ACC112 (cell line): Measurements from ENCODE around the gene ZDHHC1.

Experiments used
- H2AFZ ChIP-seq: fragments of 200-600 bp; sonication (generic); one replicate; pipeline ENCODE4 v1.6.0; 2017; ENCODE audit warnings: antibody characterized with exemption, low read length; ENCODE audit not compliant: unreplicated experiment
- H3K27ac ChIP-seq: fragments of 200-600 bp; sonication (generic); 2 replicates; pipeline ENCODE4 v1.5.1; 2014; ENCODE audit warnings: low read depth, mild to moderate bottlenecking, antibody characterized with exemption, low read length, moderate library complexity
- H3K27me3 ChIP-seq: fragments of 200-600 bp; sonication (generic); 2 replicates; pipeline ENCODE4 v1.6.1; 2014; ENCODE audit warnings: mild to moderate bottlenecking, antibody characterized with exemption, low read length, moderate library complexity, mixed read lengths; ENCODE audit not compliant: insufficient read depth
- H3K36me3 ChIP-seq: fragments of 200-600 bp; sonication (generic); 2 replicates; pipeline ENCODE4 v1.6.1; 2016; ENCODE audit warnings: mild to moderate bottlenecking, antibody characterized with exemption, low read length, moderate library complexity, mixed read lengths; ENCODE audit not compliant: insufficient read depth
- H3K4me1 ChIP-seq: fragments of 200-600 bp; sonication (generic); one replicate; pipeline ENCODE4 v1.6.1; 2016; ENCODE audit warnings: low read length, mixed read lengths; ENCODE audit not compliant: insufficient read depth, unreplicated experiment, control insufficient read depth
- H3K4me3 ChIP-seq: fragments of 200-600 bp; sonication (generic); 2 replicates; pipeline ENCODE4 v1.5.1; 2014; ENCODE audit warnings: mild to moderate bottlenecking, low read depth, low read length
- H3K79me2 ChIP-seq: fragments of 200-600 bp; sonication (generic); one replicate; pipeline ENCODE4 v1.6.0; 2016; ENCODE audit warnings: low read length; ENCODE audit not compliant: control insufficient read depth, unreplicated experiment, insufficient read depth

ZDHHC1 gene

GRCh38 chr16:67430977-67431774 lies 14.9 kb upstream of the ZDHHC1 start, which contains the start of gene HSD11B2:
HSD11B2 (plus strand) TSS chr16:67431121; CDS start chr16:67431249, 128 bp downstream.
- Histone ChIP-seq H3K27ac (no peak within 1 kb of the TSS), H3K4me1 (peaks cover 4% of the 10 kb centered on the region), H3K27me3 (peaks cover 20% of the 10 kb centered on the region), H2AFZ (peak within 1 kb of the TSS; percentile 11), H3K4me3 (peak within 1 kb of the TSS; percentile 75), H3K79me2 (no peaks in the 10 kb centered on the region), H3K36me3 (no peaks in the 10 kb centered on the region)

DNA sequence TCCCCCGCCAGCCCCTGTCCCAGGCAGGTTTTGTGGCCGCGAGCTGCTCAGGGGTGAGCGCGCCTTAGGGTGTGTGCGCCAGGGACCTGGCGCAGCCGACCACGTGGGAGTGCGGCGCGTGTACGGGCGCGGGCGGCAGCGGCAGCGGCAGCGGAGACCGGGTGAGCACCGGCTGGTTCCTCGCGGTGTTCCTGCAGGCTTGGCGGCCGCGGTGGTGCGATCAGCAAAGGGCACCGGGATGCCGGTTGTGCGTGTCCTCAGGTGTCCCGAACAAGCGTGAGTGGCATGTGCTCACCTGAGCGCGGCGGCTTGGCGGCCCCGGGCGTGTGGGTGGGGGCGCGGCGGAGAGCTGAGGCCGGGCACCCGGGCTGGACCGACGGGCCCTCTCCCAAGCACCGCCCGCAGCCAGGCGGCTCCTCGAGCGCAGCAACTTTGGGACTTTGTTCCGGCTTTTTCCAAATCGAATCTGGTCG lies 14.3 kb upstream of the ZDHHC1 start:
- no peak overlapping the region for H2AFZ ChIP-seq
- H3K27me3 ChIP-seq: peaks cover 23% of the 10 kb centered on the region
- no peaks in the 10 kb centered on the region for H3K36me3 ChIP-seq
- peak overlapping the region; percentile 60 for H3K4me3 ChIP-seq
- peaks cover 4% of the 10 kb centered on the region for H3K4me1 ChIP-seq
- no peaks in the 10 kb centered on the region for H3K79me2 ChIP-seq
- H3K27ac ChIP-seq: no peak overlapping the region

DNA sequence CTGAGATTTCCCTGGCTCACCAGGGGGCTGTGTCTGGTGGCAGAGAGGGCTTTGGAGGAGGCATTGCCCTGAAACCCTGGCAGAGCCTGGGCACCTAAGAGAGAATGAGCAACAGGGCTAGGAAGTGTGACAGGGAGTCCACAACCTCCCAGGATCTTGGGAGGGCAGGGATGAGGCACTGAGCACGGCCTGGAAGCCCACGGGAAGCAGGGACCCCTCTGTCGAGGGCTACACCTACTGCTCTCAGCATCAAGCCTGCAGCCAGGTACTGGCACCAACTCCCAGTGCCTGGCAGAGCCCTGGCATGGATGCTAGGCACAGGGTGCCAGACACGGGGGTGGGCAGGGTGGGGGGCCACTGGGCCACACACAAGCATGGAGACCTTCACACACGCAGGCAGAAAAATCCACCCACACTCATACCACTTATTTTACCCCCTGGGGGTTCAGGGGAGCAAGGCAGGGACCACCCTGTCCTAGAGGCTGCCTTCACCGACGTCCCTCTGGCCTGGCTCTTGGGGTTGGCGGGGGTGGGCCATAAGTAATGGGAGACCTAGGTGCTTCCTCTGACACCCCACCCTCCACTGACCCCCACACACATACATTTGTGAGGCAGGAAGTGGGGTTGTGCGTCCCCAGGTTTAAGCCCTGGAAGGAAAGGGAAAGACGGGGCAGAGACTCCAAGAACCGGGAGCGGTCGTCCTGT lies 13.7 kb upstream of the ZDHHC1 start:
- Histone ChIP-seq H3K4me1 (peaks cover 4% of the 10 kb centered on the region), H2AFZ (no peak overlapping the region), H3K27me3 (peaks cover 28% of the 10 kb centered on the region), H3K4me3 (peak overlapping the region; percentile 60; the same call in 1 of the 2 replicates), H3K36me3 (no peaks in the 10 kb centered on the region), H3K79me2 (no peaks in the 10 kb centered on the region), H3K27ac (no peak overlapping the region)

DNA sequence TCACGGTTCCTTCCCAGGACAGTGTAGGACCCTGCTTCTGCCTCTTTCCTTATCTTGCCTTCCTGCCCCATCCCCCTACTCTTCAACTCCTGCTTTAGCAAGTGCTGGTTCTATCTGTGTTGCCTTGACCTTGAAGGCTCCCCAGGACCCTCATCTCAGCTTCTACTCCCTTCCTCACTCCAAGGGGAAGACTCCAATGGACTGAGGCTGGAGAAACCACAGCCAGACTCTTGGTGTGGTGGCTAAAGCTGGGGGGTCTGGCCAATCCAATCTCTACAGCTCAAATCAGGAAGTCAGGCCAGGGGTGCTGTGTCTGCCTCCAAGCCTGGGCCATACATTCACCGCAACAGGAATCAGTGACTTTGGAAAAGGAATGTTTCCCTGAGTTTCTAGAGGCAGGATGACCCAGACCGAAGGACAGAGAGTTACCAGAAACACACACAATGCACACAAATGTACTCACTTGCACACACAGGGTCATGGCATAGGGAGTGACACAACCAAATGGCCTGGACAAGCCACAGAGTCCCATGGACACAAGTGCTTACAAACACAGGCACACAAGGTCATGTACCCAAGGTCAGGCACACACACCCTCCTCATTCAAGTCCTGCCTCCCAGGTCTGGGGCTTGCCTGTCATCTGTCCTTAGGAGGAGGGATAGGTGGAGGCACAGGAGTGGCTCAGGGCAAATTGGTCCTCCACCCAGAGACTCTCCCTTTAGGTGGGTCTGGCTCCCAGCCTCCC lies 12.9 kb upstream of the ZDHHC1 start:
- Histone ChIP-seq H3K36me3 (no peaks in the 10 kb centered on the region), H2AFZ (no peak overlapping the region), H3K27me3 (peaks cover 28% of the 10 kb centered on the region), H3K27ac (no peak overlapping the region), H3K4me1 (peaks cover 4% of the 10 kb centered on the region), H3K79me2 (no peaks in the 10 kb centered on the region), H3K4me3 (no peak overlapping the region)

DNA sequence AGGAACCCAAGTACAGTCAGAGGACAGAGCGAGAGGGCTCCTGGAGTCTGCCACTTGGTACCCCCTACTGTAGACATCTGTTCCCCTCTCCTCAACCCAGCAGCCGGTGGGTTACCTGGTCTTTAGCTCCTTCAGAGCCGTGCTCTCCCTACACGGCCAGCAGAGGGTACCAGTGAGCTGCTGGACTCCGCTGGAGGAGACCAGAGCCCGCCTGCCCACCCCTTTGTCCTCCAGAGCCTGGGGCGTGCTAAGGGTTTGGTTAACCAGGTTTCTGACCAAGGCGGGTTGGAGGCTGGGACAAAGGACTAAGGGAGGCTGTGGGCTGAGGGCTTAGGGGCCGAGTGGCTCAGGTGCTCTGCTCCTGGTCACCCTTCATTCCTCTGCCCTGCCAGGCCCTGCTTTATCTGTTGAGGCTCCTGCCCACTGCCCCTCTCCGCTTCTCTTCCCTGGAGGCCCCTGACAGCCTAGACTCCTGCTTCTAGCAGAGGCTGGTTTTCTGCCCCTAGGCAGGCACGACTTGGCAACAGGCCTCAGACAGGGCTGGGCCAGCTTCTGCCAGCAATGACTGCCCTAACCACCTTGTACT lies 12.0 kb upstream of the ZDHHC1 start:
- H3K27me3 ChIP-seq: peaks cover 28% of the 10 kb centered on the region
- H3K79me2 ChIP-seq: no peaks in the 10 kb centered on the region
- no peak overlapping the region for H2AFZ ChIP-seq

DNA sequence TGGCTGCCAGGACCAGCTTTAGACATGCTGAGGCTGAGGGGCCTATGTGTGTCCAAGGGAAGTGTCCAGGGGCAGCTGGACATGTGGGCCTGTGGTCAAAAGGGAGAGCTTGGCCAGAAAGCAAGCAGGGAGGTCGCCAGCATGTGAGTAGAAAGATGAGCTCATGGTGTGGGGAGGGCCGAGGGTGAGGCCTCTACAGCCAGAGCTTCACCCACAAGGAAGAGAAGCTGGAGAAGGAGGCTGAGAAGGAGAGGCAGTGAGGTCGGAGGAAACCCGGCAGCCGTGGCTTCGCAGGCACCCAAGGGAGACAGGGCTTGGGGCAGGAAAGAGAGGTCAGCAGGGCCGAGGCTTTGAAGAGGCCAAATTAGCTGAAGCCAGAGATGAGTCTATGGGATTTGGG lies 10.7 kb upstream of the ZDHHC1 start:
- Histone ChIP-seq H3K27me3 (peaks cover 28% of the 10 kb centered on the region), H3K27ac (no peak overlapping the region), H3K4me3 (no peak overlapping the region), H2AFZ (no peak overlapping the region), H3K79me2 (no peaks in the 10 kb centered on the region), H3K36me3 (no peaks in the 10 kb centered on the region), H3K4me1 (peaks cover 4% of the 10 kb centered on the region)

More for the DNA sequence above, 12.0 kb upstream of the ZDHHC1 start:
- no peak overlapping the region for H3K4me3 ChIP-seq
- H3K4me1 ChIP-seq: peaks cover 4% of the 10 kb centered on the region
- no peaks in the 10 kb centered on the region for H3K36me3 ChIP-seq
- H3K27ac ChIP-seq: no peak overlapping the region

GRCh38 chr16:67426022-67426421 lies 9.7 kb upstream of the ZDHHC1 start:
- Histone ChIP-seq H3K79me2 (no peaks in the 10 kb centered on the region), H3K4me3 (no peak overlapping the region), H3K36me3 (no peaks in the 10 kb centered on the region), H3K4me1 (no peaks in the 10 kb centered on the region), H3K27ac (no peak overlapping the region), H3K27me3 (peaks cover 28% of the 10 kb centered on the region), H2AFZ (no peak overlapping the region)

DNA sequence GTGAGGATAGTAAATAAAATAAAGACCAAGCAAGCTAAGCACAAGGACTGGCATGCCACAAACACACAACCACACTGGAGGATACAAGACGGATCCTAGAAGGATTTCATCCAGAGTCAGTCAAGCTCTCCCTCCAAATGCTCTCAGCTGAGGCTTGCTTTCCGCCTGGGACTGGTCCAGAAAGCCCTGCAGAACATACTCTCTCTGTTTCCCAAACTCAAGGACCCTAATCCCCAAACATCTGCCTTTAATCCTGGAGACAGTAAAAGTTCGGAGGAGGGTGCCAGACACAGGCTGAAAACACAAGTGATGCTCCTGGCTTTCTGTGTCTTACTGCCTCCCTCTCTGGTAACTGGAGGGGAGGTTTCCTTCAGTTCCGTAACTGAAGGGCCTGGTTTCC lies 9.3 kb upstream of the ZDHHC1 start:
- H3K36me3 ChIP-seq: no peaks in the 10 kb centered on the region
- H3K79me2 ChIP-seq: no peaks in the 10 kb centered on the region
- no peak overlapping the region for H3K27ac ChIP-seq
- H3K4me3 ChIP-seq: no peak overlapping the region
- no peak overlapping the region for H2AFZ ChIP-seq
- no peaks in the 10 kb centered on the region for H3K4me1 ChIP-seq
- H3K27me3 ChIP-seq: peaks cover 27% of the 10 kb centered on the region

DNA sequence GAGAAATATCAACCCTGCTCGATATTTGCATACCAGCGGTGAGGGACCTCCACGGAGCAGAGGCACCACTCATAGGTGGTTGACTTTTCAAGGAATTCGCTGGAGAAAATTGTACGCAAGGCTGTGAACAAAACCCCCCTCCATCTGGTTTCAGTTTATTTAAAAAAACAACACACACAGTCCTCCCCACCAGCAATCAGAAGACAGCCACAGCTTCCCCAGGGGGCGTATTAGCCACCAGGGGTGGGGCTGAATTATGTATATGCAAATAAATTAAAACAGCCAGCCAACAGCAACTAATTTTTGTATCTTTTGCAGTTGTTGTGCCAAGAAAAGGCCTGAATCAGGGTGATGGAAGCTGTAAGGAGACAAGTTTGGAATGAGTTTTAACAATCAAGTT lies 8.8 kb upstream of the ZDHHC1 start:
- peaks cover 22% of the 10 kb centered on the region for H3K27me3 ChIP-seq
- H3K27ac ChIP-seq: no peak overlapping the region
- no peaks in the 10 kb centered on the region for H3K79me2 ChIP-seq
- no peak overlapping the region for H2AFZ ChIP-seq
- H3K36me3 ChIP-seq: no peaks in the 10 kb centered on the region
- H3K4me3 ChIP-seq: no peak overlapping the region
- no peaks in the 10 kb centered on the region for H3K4me1 ChIP-seq

DNA sequence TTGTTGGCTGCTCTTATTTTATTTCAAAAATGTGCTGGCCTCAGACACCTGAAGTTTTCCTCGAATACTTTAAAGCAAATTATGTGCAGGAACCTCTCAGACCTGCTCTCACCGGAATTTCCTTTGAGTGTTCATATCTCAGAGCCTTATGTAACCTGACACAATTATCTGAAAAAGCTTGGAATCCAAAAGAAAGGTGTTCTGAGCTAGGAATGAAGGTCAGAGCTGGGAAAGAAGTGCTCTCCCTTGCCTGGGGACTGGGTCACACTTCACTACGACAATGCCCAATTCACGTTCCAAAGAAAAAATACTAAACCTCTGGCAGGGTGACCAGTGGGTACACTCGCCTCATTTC lies 8.0 kb upstream of the ZDHHC1 start:
- H3K4me1 ChIP-seq: no peaks in the 10 kb centered on the region

More for the DNA sequence above, 8.0 kb upstream of the ZDHHC1 start:
- no peaks in the 10 kb centered on the region for H3K79me2 ChIP-seq
- H2AFZ ChIP-seq: no peak overlapping the region
- no peak overlapping the region for H3K27ac ChIP-seq
- peaks cover 13% of the 10 kb centered on the region for H3K27me3 ChIP-seq
- H3K36me3 ChIP-seq: no peaks in the 10 kb centered on the region
- no peak overlapping the region for H3K4me3 ChIP-seq
